ENCODE data around the gene ALOX5.

The ALOX5 gene

DNA sequence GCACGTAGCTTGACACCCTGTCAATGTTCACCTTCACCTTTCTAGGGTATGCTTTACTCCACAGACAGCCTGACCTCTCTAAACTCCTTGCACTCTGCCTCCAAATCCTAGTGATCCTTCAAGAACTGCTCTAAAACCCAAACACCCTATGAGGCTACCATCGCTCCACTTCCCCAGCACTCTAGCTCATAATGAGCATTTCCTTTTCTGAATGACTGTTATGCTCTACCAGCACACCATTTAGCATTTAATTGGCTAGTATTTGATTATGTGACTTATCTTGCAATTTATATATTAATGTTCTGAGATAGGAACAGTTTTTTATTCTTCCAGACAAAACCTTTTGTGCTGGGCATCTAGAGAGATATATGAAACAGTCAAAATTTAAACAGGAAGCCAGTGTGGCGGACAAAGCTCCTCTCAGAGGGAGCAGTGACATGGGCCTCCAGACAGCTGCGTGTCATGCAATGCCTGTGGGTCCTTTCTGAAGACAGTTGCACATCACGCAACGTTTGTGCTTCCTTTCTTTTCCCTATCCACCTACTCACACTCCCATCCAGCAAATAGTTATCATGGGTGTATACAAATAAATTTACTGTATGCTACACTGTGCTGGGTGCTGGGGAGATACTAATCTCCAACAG is 86.3 kb downstream of the ALOX5 start:
- no peak for TF ChIP-seq POLR2AphosphoS5 (IDR thresholded peaks at IDR 0.05; ENCODE audit: low read depth, low read length)
- no peak for TF ChIP-seq SIN3A (IDR thresholded peaks at IDR 0.05; ENCODE audit: borderline replicate concordance, insufficient read depth, low read length)

DNA sequence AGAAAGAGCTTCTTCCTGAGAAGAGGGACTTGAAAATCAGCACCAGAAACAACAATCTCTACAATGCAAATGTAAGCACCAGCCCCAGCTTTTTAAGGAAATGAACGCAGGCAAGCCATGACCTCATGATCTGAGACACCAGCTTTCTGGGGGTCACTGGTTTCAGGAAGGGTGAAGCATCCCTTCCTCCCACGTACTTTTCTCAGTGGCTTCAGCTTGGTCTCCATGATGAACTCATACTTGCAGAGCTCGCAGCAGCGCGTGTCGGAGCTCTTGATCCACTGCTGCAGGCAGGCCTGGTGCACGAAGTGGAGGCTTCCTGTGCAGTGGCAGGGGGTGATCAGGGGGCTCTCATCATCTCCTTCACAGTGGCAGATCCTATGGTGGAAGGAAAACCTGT is 87.0 kb downstream of the ALOX5 start:
- TF ChIP-seq REST (IDR thresholded peaks at IDR 0.05; ENCODE audit: insufficient read depth in 1 of 2, low read depth in 2 of 2, low read length in 2 of 2) = no peak
- TF ChIP-seq SIN3A (IDR thresholded peaks at IDR 0.05; ENCODE audit: borderline replicate concordance, insufficient read depth, low read length) = no peak
- no peak for TF ChIP-seq POLR2AphosphoS5 (IDR thresholded peaks at IDR 0.05; ENCODE audit: low read depth, low read length)
- TF ChIP-seq FOXP2 (optimal IDR thresholded peaks at IDR 0.05; ENCODE audit: borderline replicate concordance, extremely low read depth, extremely low read length, insufficient read depth) = no peak
- no peak for TF ChIP-seq TAF1 (IDR thresholded peaks at IDR 0.05; ENCODE audit: borderline replicate concordance, insufficient read depth, low read length)

DNA sequence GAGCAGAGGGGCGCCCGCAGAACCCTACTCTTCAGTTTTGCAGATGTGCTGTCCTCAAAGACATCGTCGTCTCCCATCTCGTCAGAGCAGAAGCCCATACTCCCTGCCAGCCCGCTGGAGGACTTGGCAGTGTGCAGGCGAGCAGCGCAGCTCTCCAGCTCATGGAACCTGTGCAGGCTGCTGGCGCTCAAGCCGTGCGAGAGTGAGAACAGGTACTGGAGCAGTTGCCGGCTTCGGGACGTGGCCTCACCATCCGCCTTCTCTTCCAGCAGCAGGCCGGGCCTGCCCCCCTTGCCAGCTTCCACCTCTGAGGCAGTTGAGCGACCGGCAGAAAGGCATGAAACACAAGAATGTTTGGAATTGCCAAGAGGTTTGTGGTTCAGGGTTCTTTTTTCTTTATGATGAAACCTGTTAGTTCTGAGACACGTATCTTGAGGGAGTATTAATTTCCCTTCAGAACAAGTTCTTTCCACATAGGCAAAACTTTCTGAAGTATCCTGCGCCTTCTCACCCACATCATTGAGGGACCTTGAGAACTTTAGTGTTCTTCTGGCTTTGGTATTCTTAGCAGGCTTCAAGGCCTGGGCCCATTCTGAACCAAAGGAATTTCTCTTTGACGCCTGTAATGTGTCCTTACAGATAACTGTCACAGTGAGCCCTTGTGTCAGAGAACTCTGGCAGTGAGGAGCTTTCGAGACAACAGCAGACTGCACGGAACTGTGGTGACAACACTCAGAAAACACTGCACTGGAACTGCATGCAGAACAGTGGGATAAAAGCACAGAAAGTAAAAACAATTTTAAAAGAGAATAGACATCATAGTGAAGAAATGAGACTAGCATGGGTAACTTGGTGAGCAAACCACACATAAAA is 89.5 kb downstream of the ALOX5 start:
- TF ChIP-seq FOXP2 (optimal IDR thresholded peaks at IDR 0.05; ENCODE audit: borderline replicate concordance, extremely low read depth, extremely low read length, insufficient read depth) (no peak), POLR2AphosphoS5 (IDR thresholded peaks at IDR 0.05; ENCODE audit: low read depth, low read length) (no peak), REST (IDR thresholded peaks at IDR 0.05; ENCODE audit: insufficient read depth in 1 of 2, low read depth in 2 of 2, low read length in 2 of 2) (no peak), TAF1 (IDR thresholded peaks at IDR 0.05; ENCODE audit: borderline replicate concordance, insufficient read depth, low read length) (no peak), SIN3A (IDR thresholded peaks at IDR 0.05; ENCODE audit: borderline replicate concordance, insufficient read depth, low read length) (no peak)

DNA sequence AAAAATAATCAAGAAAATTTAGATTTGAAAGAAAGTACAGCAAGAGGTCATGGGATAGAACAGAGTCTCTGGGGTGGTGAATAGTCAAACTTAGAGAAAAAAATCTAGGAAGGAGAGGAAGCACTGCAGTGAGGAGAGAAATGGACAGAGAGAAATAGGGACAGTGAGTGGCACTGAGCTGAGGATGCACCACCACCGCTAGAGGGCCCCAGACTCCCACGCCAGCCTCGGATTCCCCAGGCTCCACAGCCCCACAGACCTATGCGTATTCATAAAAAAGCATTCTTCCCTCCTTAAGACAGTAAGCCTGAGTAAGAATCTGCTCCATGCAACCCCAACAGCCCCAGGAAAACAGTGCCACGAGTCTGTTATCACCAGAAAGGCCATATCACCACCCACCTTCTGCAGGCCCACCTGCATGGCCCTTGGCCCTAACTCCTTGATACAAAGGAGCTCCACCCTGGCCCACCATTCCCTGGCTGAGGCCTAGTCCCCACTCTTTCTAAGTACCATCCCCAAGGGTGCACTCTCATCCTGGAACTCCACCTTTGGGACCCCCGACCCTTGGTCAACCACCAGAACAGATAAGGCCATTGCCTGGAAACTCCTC is 91.0 kb downstream of the ALOX5 start:
- no peak for TF ChIP-seq POLR2AphosphoS5 (IDR thresholded peaks at IDR 0.05; ENCODE audit: low read depth, low read length)
- no peak for TF ChIP-seq REST (IDR thresholded peaks at IDR 0.05; ENCODE audit: insufficient read depth in 1 of 2, low read depth in 2 of 2, low read length in 2 of 2)
- no peak for TF ChIP-seq FOXP2 (optimal IDR thresholded peaks at IDR 0.05; ENCODE audit: borderline replicate concordance, extremely low read depth, extremely low read length, insufficient read depth)
- no peak for TF ChIP-seq SIN3A (IDR thresholded peaks at IDR 0.05; ENCODE audit: borderline replicate concordance, insufficient read depth, low read length)
- no peak for TF ChIP-seq TAF1 (IDR thresholded peaks at IDR 0.05; ENCODE audit: borderline replicate concordance, insufficient read depth, low read length)

DNA sequence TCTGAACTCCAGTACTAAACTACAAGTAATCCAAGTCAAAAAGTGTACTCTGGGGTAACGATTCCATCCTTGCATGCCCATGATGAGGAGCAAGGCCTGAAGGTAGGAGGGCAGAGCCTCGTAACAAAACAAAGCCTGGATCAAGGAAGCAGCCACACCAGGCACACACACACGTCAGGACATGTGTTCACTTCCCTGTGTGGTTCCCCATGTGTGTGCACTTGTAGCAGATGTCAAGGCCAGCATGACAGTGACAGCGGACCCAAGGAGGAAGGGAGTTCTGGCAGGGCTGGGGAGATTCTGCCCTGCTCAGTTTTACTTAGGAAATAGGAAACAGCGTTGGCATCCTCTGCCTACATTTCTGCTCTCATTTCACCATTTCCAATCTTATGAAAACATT is 92.8 kb downstream of the ALOX5 start:
- TF ChIP-seq TAF1 (IDR thresholded peaks at IDR 0.05; ENCODE audit: borderline replicate concordance, insufficient read depth, low read length) = no peak
- no peak for TF ChIP-seq REST (IDR thresholded peaks at IDR 0.05; ENCODE audit: insufficient read depth in 1 of 2, low read depth in 2 of 2, low read length in 2 of 2)
- TF ChIP-seq SIN3A (IDR thresholded peaks at IDR 0.05; ENCODE audit: borderline replicate concordance, insufficient read depth, low read length) = no peak
- TF ChIP-seq FOXP2 (optimal IDR thresholded peaks at IDR 0.05; ENCODE audit: borderline replicate concordance, extremely low read depth, extremely low read length, insufficient read depth) = no peak
